ENCODE measurements around the gene SPATA31D3. TPM values are rescaled to one million over a fixed set of nuclear protein-coding genes. Genes with fewer than 3 reads are reported as not detected.

Gene SPATA31D3
- total and polyA plus RNA-seq, 2 of the 8 experiments (the other 6 are each of a cell fraction or from before 2014, with no cell fraction given): not detected

GRCh38 chr9:81898851-81899250 is 44.4 kb upstream of the SPATA31D3 start:
- no peak overlapping the region for H3K27ac ChIP-seq (ENCODE audit: low read depth, low read length)
- no peaks in the 10 kb centered on the region; the same call in 1 of the 2 replicates for H3K23me2 ChIP-seq (ENCODE audit: low read depth, low read length)
- no peak overlapping the region for H3K4me3 ChIP-seq (ENCODE audit: extremely low read depth in 1 of 4, insufficient read depth in 2 of 4, low read depth in 3 of 4, low read length in 4 of 4)
- WGBS, 2 experiments (ENCODE audit: extremely low coverage in 1 of 2, insufficient coverage in 1 of 2, insufficient read length in 1 of 2, insufficient replicate concordance in 2 of 2, low coverage in 1 of 2, low lambda C conversion rate in 2 of 2, missing lambda C conversion rate in 1 of 2): 94% methylated on average over 1 of the region's 1 CpG; no CpG with 5 or more reads in 1 of the 2 experiments
- no peak overlapping the region for H2AFZ ChIP-seq (ENCODE audit: low read length)
- ChIA-PET POLR2A (ENCODE audit: partially characterized antibody) (interaction anchor here (1.1 kb wide), 1 partner anchor 18 kb away, joined by 3 read pairs; no protein-coding TSS in a partner anchor), CTCF (ENCODE audit: partially characterized antibody) (interaction anchor here (0.5 to 0.6 kb wide), 3 partner anchors 155 to 864 kb away, joined by 3 read pairs; no protein-coding TSS in a partner anchor)
- H2BK20ac ChIP-seq (ENCODE audit: low read length): no peak overlapping the region
- H3K4me2 ChIP-seq (ENCODE audit: insufficient read depth in 1 of 2, low read depth in 2 of 2, low read length in 2 of 2): no peak overlapping the region
- no peaks in the 10 kb centered on the region for H3K79me1 ChIP-seq (ENCODE audit: low read depth, low read length)
- FAIRE-seq (no peak), DNase-seq (ENCODE audit: low read depth in 1 of 2, low spot score in 2 of 2) (no peak)
- H4K20me1 ChIP-seq (replicated peaks in 1 of 2; ENCODE audit: control insufficient read depth in 1 of 2, insufficient read depth in 2 of 2, low read length in 2 of 2): no peaks in the 10 kb centered on the region
- no peak for TF ChIP-seq TBP (IDR thresholded peaks at IDR 0.05; ENCODE audit: low read depth, low read length)
- no peak for TF ChIP-seq RXRA (IDR thresholded peaks at IDR 0.05; ENCODE audit: insufficient read depth, low read depth, low read length)
- TF ChIP-seq SIRT6 (IDR thresholded peaks at IDR 0.05; ENCODE audit: low read length): no peak
- no peak for TF ChIP-seq SAP30 (IDR thresholded peaks at IDR 0.05; ENCODE audit: insufficient read depth, insufficient replicate concordance, low read length)
- no peak for TF ChIP-seq ATF2 (IDR thresholded peaks at IDR 0.05; ENCODE audit: low read length)
- no peak for TF ChIP-seq KDM5A (IDR thresholded peaks at IDR 0.05; ENCODE audit: low read length)
- no peak for TF ChIP-seq CTBP2 (IDR thresholded peaks at IDR 0.05; ENCODE audit: borderline replicate concordance, insufficient read depth, insufficient read length, low read length)
- no peak overlapping the region for H3K9ac ChIP-seq (replicated peaks in 1 of 4; ENCODE audit: extremely low read depth in 1 of 4, low read depth in 3 of 4, low read length in 3 of 4)
- H3K27me3 ChIP-seq (replicated peaks in 1 of 4; ENCODE audit: control insufficient read depth in 3 of 4, extremely low read depth in 1 of 4, insufficient read depth in 3 of 4, low read length in 3 of 4): no peaks in the 10 kb centered on the region
- H3K9me3 ChIP-seq (ENCODE audit: insufficient read depth in 2 of 2, low read depth in 1 of 2, low read length in 1 of 2): no peaks in the 10 kb centered on the region
- H2AK5ac ChIP-seq (ENCODE audit: low read depth, low read length): no peak overlapping the region
- no peak overlapping the region for H3K56ac ChIP-seq (replicated peaks; ENCODE audit: insufficient read length, low read depth, low read length)
- no peak overlapping the region for H3K18ac ChIP-seq (ENCODE audit: extremely low read depth, low read length)
- H2BK5ac ChIP-seq (ENCODE audit: low read depth, low read length): no peak overlapping the region
- H2BK120ac ChIP-seq (replicated peaks; ENCODE audit: low read depth, low read length): no peak overlapping the region
- no peak overlapping the region for H4K5ac ChIP-seq (ENCODE audit: insufficient read length, low read depth, low read length)
- H2BK12ac ChIP-seq (ENCODE audit: low read depth, low read length): no peak overlapping the region
- H3K4me1 ChIP-seq (replicated peaks in 1 of 4; ENCODE audit: control insufficient read depth in 3 of 4, insufficient read depth in 4 of 4, low read length in 3 of 4): peaks cover 0 to 3% (median 0%) of the 10 kb centered on the region in 4 experiments; a peak in 2 of 7 replicates
- H3K23ac ChIP-seq (ENCODE audit: insufficient read length): no peak overlapping the region
- H3K4ac ChIP-seq (replicated peaks; ENCODE audit: insufficient read length, low read depth, low read length): no peak overlapping the region
- H4K91ac ChIP-seq (replicated peaks; ENCODE audit: insufficient read length, low read length): no peak overlapping the region
- no peak overlapping the region for H3K14ac ChIP-seq (ENCODE audit: insufficient read length)
- no peak overlapping the region for H4K8ac ChIP-seq (ENCODE audit: extremely low read depth, insufficient read depth, low read length)
- H2BK15ac ChIP-seq (ENCODE audit: low read length): no peak overlapping the region
- no peaks in the 10 kb centered on the region for H3K36me3 ChIP-seq (ENCODE audit: control insufficient read depth in 2 of 4, insufficient read depth in 4 of 4, low read length in 3 of 4)
- H3K79me2 ChIP-seq (ENCODE audit: control insufficient read depth in 1 of 2, insufficient read depth in 2 of 2, low read length in 2 of 2): no peaks in the 10 kb centered on the region

Measured in H1 (cell line).